ENCODE results near the gene RXFP3. TPM values are rescaled to one million over a fixed set of nuclear protein-coding genes. Genes with fewer than 3 reads are reported as not detected.
A peak's percentile ranks its signal among the peaks of the same experiment; 100 is the strongest.

RXFP3 gene, protein sequence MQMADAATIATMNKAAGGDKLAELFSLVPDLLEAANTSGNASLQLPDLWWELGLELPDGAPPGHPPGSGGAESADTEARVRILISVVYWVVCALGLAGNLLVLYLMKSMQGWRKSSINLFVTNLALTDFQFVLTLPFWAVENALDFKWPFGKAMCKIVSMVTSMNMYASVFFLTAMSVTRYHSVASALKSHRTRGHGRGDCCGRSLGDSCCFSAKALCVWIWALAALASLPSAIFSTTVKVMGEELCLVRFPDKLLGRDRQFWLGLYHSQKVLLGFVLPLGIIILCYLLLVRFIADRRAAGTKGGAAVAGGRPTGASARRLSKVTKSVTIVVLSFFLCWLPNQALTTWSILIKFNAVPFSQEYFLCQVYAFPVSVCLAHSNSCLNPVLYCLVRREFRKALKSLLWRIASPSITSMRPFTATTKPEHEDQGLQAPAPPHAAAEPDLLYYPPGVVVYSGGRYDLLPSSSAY
- not detected for total RNA-seq
- not detected for polyA plus RNA-seq (ENCODE audit: insufficient read depth in 1 of 8, insufficient read length in 8 of 8, low replicate concordance in 1 of 8)
- long read RNA-seq, donor 1, result 0 reads
- long read RNA-seq, donor 2, result 0 reads
- long read RNA-seq, donor 3, result 0 reads
- long read RNA-seq, donor 4, result 0 reads
- long read RNA-seq, donor 5, partial matches to known transcripts, result 0 of 1 reads
- long read RNA-seq, donor 5, other reads (novel, unspliced or antisense), result 0 of 1 reads
- long read RNA-seq, donor 6, result 0 reads
- long read RNA-seq, donor 7, result 0 reads
- long read RNA-seq, donor 8, result 0 reads
- long read RNA-seq, donor 9, result 0 reads
- long read RNA-seq, donor 10, result 0 reads
- long read RNA-seq, donor 11, result 0 reads

GRCh38 chr5:33936381-33937016, at the start of gene RXFP3:
RXFP3 (plus strand) TSS chr5:33936386; CDS start chr5:33936741, 355 bp downstream.
- DNase-seq, result peak; percentile 29
- H3K36me3 ChIP-seq (ENCODE audit: control insufficient read depth, insufficient read depth, low read length), result no peaks in the 10 kb centered on the region
- no peaks in the 10 kb centered on the region for H3K9me3 ChIP-seq (replicated peaks; ENCODE audit: control insufficient read depth, low read depth, low read length)
- H3K27me3 ChIP-seq (ENCODE audit: control insufficient read depth, insufficient read depth, low read length), result peaks cover 44% of the 10 kb centered on the region
- peak within 1 kb of the TSS; percentile 28 for H3K4me3 ChIP-seq (ENCODE audit: low read length)
- WGBS (ENCODE audit: insufficient coverage), result 4% methylated on average over 45 of the region's 45 CpGs
- no peak within 1 kb of the TSS for H3K27ac ChIP-seq (ENCODE audit: low read length)
- peaks cover 9% of the 10 kb centered on the region for H3K4me1 ChIP-seq (ENCODE audit: control insufficient read depth, insufficient read depth, low read length)

DNA sequence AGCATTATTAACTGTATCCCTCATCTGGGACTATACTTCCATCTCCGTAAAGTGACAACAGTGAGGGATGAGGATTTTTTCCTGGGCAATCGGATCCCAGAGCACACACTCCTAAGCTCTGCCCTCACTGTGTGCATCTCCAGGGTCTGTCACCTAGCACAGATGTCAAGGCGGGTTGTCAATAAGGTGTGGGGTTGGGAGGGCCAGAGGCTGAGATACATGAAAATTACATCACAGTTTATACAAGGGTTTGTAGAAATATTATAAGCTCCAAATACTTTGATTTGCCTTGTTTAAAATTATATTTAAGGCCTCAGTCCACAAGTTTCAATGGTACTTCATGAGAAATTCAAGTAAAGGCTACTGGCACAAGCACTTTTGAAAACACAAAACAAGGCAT, 48.9 kb upstream of the RXFP3 start:
- no peak overlapping the region for H3K27ac ChIP-seq (ENCODE audit: low read length)
- DNase-seq, result no peak
- H3K9me3 ChIP-seq (replicated peaks; ENCODE audit: control insufficient read depth, low read depth, low read length), result no peaks in the 10 kb centered on the region
- peaks cover 6% of the 10 kb centered on the region for H3K27me3 ChIP-seq (ENCODE audit: control insufficient read depth, insufficient read depth, low read length)
- no CpG with 5 or more reads among the region's 3 CpGs for WGBS (ENCODE audit: insufficient coverage)
- H3K36me3 ChIP-seq (ENCODE audit: control insufficient read depth, insufficient read depth, low read length), result no peaks in the 10 kb centered on the region
- H3K4me1 ChIP-seq (ENCODE audit: control insufficient read depth, insufficient read depth, low read length), result peaks cover 7% of the 10 kb centered on the region
- H3K4me3 ChIP-seq (ENCODE audit: low read length), result no peak overlapping the region

DNA sequence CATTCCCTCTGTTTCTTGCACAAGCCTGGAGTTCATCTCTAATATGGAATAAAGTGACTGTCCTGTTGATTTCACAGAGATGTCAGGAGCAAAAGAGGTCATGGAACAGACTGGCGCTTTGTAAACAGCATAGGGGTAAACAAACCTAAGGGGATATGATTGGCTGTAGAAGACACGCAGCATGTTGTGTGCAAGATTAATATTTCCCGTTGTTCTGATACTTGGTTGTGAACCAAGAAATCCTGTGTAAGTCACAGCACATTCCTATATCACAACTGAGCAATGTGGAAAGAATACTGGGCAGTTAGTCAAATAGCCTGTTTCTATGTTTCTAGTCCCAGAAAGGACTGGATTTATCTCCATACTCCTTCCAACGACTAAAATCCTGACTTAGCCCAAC, 47.6 kb upstream of the RXFP3 start:
- H3K36me3 ChIP-seq (ENCODE audit: control insufficient read depth, insufficient read depth, low read length), result no peaks in the 10 kb centered on the region
- 50% methylated on average over 1 of the region's 4 CpGs for WGBS (ENCODE audit: insufficient coverage)
- peaks cover 13% of the 10 kb centered on the region for H3K4me1 ChIP-seq (ENCODE audit: control insufficient read depth, insufficient read depth, low read length)
- no peaks in the 10 kb centered on the region for H3K9me3 ChIP-seq (replicated peaks; ENCODE audit: control insufficient read depth, low read depth, low read length)
- H3K27ac ChIP-seq (ENCODE audit: low read length), result no peak overlapping the region
- DNase-seq, result peak; percentile 88
- no peak overlapping the region for H3K4me3 ChIP-seq (ENCODE audit: low read length)
- H3K27me3 ChIP-seq (ENCODE audit: control insufficient read depth, insufficient read depth, low read length), result peaks cover 6% of the 10 kb centered on the region

DNA sequence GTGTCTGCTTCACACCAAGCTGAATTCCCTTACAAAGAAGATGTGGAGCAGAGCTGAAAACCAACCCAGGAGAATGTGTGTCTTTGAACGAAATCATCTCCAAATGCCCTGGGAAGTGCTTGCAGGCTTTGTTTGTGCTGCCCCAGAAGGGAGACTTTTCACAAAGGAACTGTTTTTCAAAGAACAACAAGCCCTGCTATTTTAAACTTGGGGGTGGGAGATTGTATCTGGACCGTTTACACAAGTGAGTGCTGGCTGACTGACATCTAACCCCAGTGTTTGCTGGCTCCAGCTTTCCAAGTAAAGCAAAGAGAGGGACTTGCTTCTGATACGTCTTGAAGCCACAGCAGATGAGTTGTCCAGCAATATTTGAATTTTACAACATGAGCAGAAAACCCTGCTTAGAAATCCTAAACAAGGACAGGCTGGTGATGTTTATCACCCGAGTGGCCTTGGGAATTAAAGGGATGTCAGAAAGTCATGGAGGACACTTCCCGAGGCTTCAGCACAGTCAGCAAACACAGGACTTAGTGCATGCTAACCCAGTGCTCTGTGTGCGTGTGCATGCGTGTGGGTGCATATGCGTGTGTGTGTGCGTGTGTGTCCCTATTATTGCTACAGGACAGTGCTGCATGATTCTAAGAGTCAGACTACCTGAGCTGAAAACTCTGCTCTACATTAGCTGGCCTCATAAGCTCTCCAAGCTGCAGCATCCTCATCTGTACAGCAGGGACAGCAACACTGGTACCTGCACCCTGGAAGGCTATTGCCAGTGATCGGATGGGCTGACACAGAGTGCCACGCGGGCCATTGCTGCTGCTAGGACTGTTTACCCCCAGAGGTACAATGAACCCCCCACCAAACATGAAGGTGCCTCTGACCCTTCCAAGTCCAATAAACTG, 45.8 kb upstream of the RXFP3 start:
- no peaks in the 10 kb centered on the region for H3K9me3 ChIP-seq (replicated peaks; ENCODE audit: control insufficient read depth, low read depth, low read length)
- H3K27ac ChIP-seq (ENCODE audit: low read length), result peak overlapping the region; percentile 80
- H3K4me3 ChIP-seq (ENCODE audit: low read length), result peak overlapping the region; percentile 55
- peaks cover 13% of the 10 kb centered on the region for H3K4me1 ChIP-seq (ENCODE audit: control insufficient read depth, insufficient read depth, low read length)
- DNase-seq, result peak; percentile 82
- no peaks in the 10 kb centered on the region for H3K36me3 ChIP-seq (ENCODE audit: control insufficient read depth, insufficient read depth, low read length)
- 26% methylated on average over 4 of the region's 12 CpGs for WGBS (ENCODE audit: insufficient coverage)
- peaks cover 6% of the 10 kb centered on the region for H3K27me3 ChIP-seq (ENCODE audit: control insufficient read depth, insufficient read depth, low read length)

GRCh38 chr5:33891446-33891787, 44.8 kb upstream of the RXFP3 start:
- no peaks in the 10 kb centered on the region for H3K9me3 ChIP-seq (replicated peaks; ENCODE audit: control insufficient read depth, low read depth, low read length)
- H3K36me3 ChIP-seq (ENCODE audit: control insufficient read depth, insufficient read depth, low read length), result no peaks in the 10 kb centered on the region
- peaks cover 13% of the 10 kb centered on the region for H3K4me1 ChIP-seq (ENCODE audit: control insufficient read depth, insufficient read depth, low read length)
- peak overlapping the region; percentile 80 for H3K27ac ChIP-seq (ENCODE audit: low read length)
- peak overlapping the region; percentile 55 for H3K4me3 ChIP-seq (ENCODE audit: low read length)
- peak; percentile 54 for DNase-seq
- no CpG with 5 or more reads among the region's 6 CpGs for WGBS (ENCODE audit: insufficient coverage)
- peaks cover 6% of the 10 kb centered on the region for H3K27me3 ChIP-seq (ENCODE audit: control insufficient read depth, insufficient read depth, low read length)

GRCh38 chr5:33891788-33892619, 44.2 kb upstream of the RXFP3 start, which contains the start of gene ADAMTS12:
ADAMTS12 (minus strand) TSS chr5:33891990; CDS start chr5:33891856, 134 bp downstream.
- H3K27me3 ChIP-seq (ENCODE audit: control insufficient read depth, insufficient read depth, low read length), result peaks cover 6% of the 10 kb centered on the region
- 0% methylated on average over 28 of the region's 45 CpGs for WGBS (ENCODE audit: insufficient coverage)
- no peaks in the 10 kb centered on the region for H3K9me3 ChIP-seq (replicated peaks; ENCODE audit: control insufficient read depth, low read depth, low read length)
- DNase-seq, result peak; percentile 92
- H3K27ac ChIP-seq (ENCODE audit: low read length), result peak within 1 kb of the TSS; percentile 80
- H3K4me1 ChIP-seq (ENCODE audit: control insufficient read depth, insufficient read depth, low read length), result peaks cover 13% of the 10 kb centered on the region
- H3K36me3 ChIP-seq (ENCODE audit: control insufficient read depth, insufficient read depth, low read length), result no peaks in the 10 kb centered on the region
- peak within 1 kb of the TSS; percentile 55 for H3K4me3 ChIP-seq (ENCODE audit: low read length)

- Histone ChIP-seq H3K4me3 (ENCODE audit: low read length) (peak overlapping the region; percentile 55), H3K9me3 (replicated peaks; ENCODE audit: control insufficient read depth, low read depth, low read length) (no peaks in the 10 kb centered on the region), H3K4me1 (ENCODE audit: control insufficient read depth, insufficient read depth, low read length) (peaks cover 13% of the 10 kb centered on the region), H3K27me3 (ENCODE audit: control insufficient read depth, insufficient read depth, low read length) (peaks cover 6% of the 10 kb centered on the region), H3K27ac (ENCODE audit: low read length) (peak overlapping the region; percentile 69), H3K36me3 (ENCODE audit: control insufficient read depth, insufficient read depth, low read length) (no peaks in the 10 kb centered on the region)
- WGBS (ENCODE audit: insufficient coverage), result 19% methylated on average over 5 of the region's 5 CpGs
- DNase-seq, result peak; percentile 72
These were observed 43.5 kb upstream of the RXFP3 start for GRCh38 chr5:33892620-33893137.

DNA sequence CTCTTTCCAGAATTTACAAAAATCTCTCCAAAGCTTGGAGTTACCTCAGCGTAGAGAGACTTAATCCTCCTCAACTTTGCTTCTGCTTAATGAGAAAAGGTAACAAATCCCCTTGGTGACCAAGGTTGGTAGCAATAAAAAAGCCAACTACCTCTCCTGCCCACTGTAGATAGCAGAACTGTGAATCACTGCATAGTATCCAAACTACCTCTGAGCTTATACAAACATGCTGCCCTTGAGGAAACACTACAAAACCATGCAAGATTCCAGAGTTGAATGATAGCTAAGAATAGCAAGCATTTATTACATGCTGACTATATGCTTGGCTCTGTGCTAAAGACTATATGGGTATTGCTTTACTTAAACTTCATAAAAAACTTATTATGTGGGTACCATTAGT, 41.6 kb upstream of the RXFP3 start:
- H3K9me3 ChIP-seq (replicated peaks; ENCODE audit: control insufficient read depth, low read depth, low read length), result no peaks in the 10 kb centered on the region
- no peak overlapping the region for H3K4me3 ChIP-seq (ENCODE audit: low read length)
- no peaks in the 10 kb centered on the region for H3K36me3 ChIP-seq (ENCODE audit: control insufficient read depth, insufficient read depth, low read length)
- no peak overlapping the region for H3K27ac ChIP-seq (ENCODE audit: low read length)
- peaks cover 6% of the 10 kb centered on the region for H3K27me3 ChIP-seq (ENCODE audit: control insufficient read depth, insufficient read depth, low read length)
- no peak for DNase-seq
- 67% methylated on average over 1 of the region's 1 CpG for whole genome bisulfite sequencing (ENCODE audit: insufficient coverage)
- peaks cover 13% of the 10 kb centered on the region for H3K4me1 ChIP-seq (ENCODE audit: control insufficient read depth, insufficient read depth, low read length)
